Measurements from ENCODE around the gene RALY. TPM values are rescaled to one million over a fixed set of nuclear protein-coding genes. Genes with fewer than 3 reads are reported as not detected.

RALY gene
- total and polyA plus RNA-seq, 11 donors: 99.2 to 210 (median 106) TPM

DNA sequence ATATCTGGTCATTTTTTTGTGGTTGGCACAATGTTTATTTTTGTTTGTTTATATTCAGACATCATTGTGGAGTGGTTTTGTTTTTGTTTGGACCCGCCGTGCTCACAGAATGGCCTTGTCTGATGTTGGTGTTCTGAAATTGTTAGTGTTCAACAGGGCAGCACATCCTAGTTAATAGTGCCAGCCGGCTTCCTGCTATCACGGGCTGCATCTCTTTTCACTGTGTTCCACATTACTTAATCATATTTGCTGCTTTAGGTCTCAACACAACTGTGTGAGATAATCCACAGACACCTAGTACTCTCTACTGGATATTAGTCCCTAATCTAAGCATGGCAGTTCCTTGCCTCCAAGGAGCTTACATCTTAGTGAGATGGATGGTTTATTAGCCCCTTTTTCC is 121.1 kb downstream of the RALY start:
- Histone ChIP-seq H3K9me3 (no peaks in the 10 kb centered on the region), H3K27me3 (no peaks in the 10 kb centered on the region), H3K4me3 (no peak overlapping the region), H3K4me1 (peaks cover 0 to 22% (median 13%) of the 10 kb centered on the region in 12 donors), H3K36me3 (peaks cover 0 to 2% (median 0%) of the 10 kb centered on the region in 9 donors), H3K27ac (no peak overlapping the region)
- DNase-seq: no peak
- intact Hi-C loops (cut with DNase I): loop anchor here in 2 of 10 donors (5.0 kb wide), 2 partner anchors 38 to 123 kb away; partner anchors contain the start of gene RALY (in 1 of the 2)
- no peak for TF ChIP-seq POLR2A (IDR thresholded peaks at IDR 0.05)
- TF ChIP-seq, protein P1, sequence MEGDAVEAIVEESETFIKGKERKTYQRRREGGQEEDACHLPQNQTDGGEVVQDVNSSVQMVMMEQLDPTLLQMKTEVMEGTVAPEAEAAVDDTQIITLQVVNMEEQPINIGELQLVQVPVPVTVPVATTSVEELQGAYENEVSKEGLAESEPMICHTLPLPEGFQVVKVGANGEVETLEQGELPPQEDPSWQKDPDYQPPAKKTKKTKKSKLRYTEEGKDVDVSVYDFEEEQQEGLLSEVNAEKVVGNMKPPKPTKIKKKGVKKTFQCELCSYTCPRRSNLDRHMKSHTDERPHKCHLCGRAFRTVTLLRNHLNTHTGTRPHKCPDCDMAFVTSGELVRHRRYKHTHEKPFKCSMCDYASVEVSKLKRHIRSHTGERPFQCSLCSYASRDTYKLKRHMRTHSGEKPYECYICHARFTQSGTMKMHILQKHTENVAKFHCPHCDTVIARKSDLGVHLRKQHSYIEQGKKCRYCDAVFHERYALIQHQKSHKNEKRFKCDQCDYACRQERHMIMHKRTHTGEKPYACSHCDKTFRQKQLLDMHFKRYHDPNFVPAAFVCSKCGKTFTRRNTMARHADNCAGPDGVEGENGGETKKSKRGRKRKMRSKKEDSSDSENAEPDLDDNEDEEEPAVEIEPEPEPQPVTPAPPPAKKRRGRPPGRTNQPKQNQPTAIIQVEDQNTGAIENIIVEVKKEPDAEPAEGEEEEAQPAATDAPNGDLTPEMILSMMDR (IDR thresholded peaks at IDR 0.05): no peak
- WGBS, 4 donors: 87 to 93% (median 90%) methylated on average over 4 of the region's 4 CpGs
- no peak for ATAC-seq

DNA sequence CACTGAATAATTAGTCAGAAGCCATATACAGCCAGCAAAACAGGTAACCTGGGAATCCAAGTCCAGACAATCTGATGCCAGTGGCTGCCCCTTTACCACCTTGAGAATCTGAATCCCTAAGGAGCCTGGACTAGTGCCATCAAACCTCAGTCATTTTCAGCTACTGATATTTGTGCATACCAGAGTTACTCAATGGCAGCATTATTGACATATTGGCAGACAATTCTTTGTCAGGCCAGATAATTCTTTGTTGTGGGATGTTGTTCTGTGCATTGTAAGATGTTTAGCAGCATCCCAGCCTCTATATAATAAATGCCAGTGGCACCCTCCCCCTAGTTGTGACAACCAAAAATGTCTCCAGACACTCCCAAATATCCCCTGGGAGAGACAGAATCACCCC is 121.5 kb downstream of the RALY start:
- H3K36me3 ChIP-seq: no peaks in the 10 kb centered on the region
- no peak for TF ChIP-seq POLR2A (IDR thresholded peaks at IDR 0.05)
- TF ChIP-seq, protein P1 (IDR thresholded peaks at IDR 0.05): no peak
- H3K27ac ChIP-seq: no peak overlapping the region
- no peaks in the 10 kb centered on the region for H3K27me3 ChIP-seq
- DNase-seq (no peak), ATAC-seq (no peak)
- no peaks in the 10 kb centered on the region for H3K9me3 ChIP-seq
- peaks cover 0 to 18% (median 9%) of the 10 kb centered on the region in 12 donors for H3K4me1 ChIP-seq
- no peak overlapping the region for H3K4me3 ChIP-seq
- intact Hi-C loops (cut with DNase I): loop anchor here in 1 of 10 donors (5.0 kb wide), 1 partner anchor 38 kb away; no protein-coding TSS in a partner anchor

- Histone ChIP-seq H3K27me3 (no peaks in the 10 kb centered on the region), H3K36me3 (no peaks in the 10 kb centered on the region), H3K9me3 (no peaks in the 10 kb centered on the region), H3K4me1 (no peaks in the 10 kb centered on the region), H3K27ac (no peak overlapping the region), H3K4me3 (no peak overlapping the region)
- 94 to 100% (median 95%) methylated on average over 2 of the region's 2 CpGs for WGBS, 4 donors
- intact Hi-C loops (cut with DNase I): loop anchor here in 5 of 10 donors (10.0 kb wide), 4 partner anchors 45 to 345 kb away; no protein-coding TSS in a partner anchor
- TF ChIP-seq, protein P1 (IDR thresholded peaks at IDR 0.05): no peak
- no peak for TF ChIP-seq POLR2A (IDR thresholded peaks at IDR 0.05)
- DNase-seq (no peak), ATAC-seq (no peak)
Observed at GRCh38 chr20:34120213-34120612, 126.5 kb downstream of the RALY start.

GRCh38 chr20:34122274-34122980 is 128.7 kb downstream of the RALY start:
- WGBS, 4 donors: 90 to 96% (median 95%) methylated on average over 30 to 43 of the region's 43 CpGs
- ATAC-seq: no peak
- H3K9me3 ChIP-seq: no peaks in the 10 kb centered on the region
- H3K36me3 ChIP-seq: no peaks in the 10 kb centered on the region
- intact Hi-C loops (cut with DNase I): loop anchor here in 5 of 10 donors (10.0 kb wide), 4 partner anchors 48 to 348 kb away; no protein-coding TSS in a partner anchor
- H3K4me1 ChIP-seq: no peaks in the 10 kb centered on the region
- H3K4me3 ChIP-seq: no peak overlapping the region
- TF ChIP-seq POLR2A (IDR thresholded peaks at IDR 0.05): no peak
- TF ChIP-seq, protein P1 (IDR thresholded peaks at IDR 0.05): no peak
- no peak for DNase-seq
- no peak overlapping the region for H3K27ac ChIP-seq
- no peaks in the 10 kb centered on the region for H3K27me3 ChIP-seq

Data from heart left ventricle (tissue), 16 donors.